ENCODE measurements around the gene KRT73.

- TF ChIP-seq ZNF124 (CRISPR knock-in tag; IDR thresholded peaks at IDR 0.05) (no peak), MAX (CRISPR knock-in tag; IDR thresholded peaks at IDR 0.05) (no peak), DNMT1 (IDR thresholded peaks at IDR 0.05) (no peak), ZNF263 (CRISPR knock-in tag; IDR thresholded peaks at IDR 0.05; ENCODE audit: borderline replicate concordance) (no peak), POLR2A (conservative IDR thresholded peaks at IDR 0.05) (no peak)
Observed at GRCh38 chr12:52659951-52660350, 41.6 kb upstream of the KRT73 start.
